Embryonic facial prominence (tissue), 1 donor: Measurements from ENCODE around the gene DBNDD2.

Experiments
- DNase-seq: peaks from one replicate; pipeline ENCODE4 v3.0.0-alpha.2; 2016; ENCODE audit errors: extremely low spot score

Gene DBNDD2

GRCh38 chr20:45415822-45416637 lies 7.9 kb downstream of the DBNDD2 start, which contains the start of gene PIGT:
TSS of gene PIGT (plus strand) at chr20:45416141. CDS start at chr20:45416157, 16 bp downstream.
- peak; percentile 69 for DNase-seq

- DNase-seq, result no peak
Observed at GRCh38 chr20:45416917-45417316, 8.8 kb downstream of the DBNDD2 start.

- DNase-seq, result no peak
Observed at GRCh38 chr20:45419188-45420091, 11.4 kb downstream of the DBNDD2 start.

GRCh38 chr20:45420125-45420524 lies 12.0 kb downstream of the DBNDD2 start:
- no peak for DNase-seq

- no peak for DNase-seq
Observed at GRCh38 chr20:45423700-45424099, 15.6 kb downstream of the DBNDD2 start.

GRCh38 chr20:45425561-45425960 lies 17.5 kb downstream of the DBNDD2 start:
- DNase-seq, result no peak

GRCh38 chr20:45426320-45427016 lies 18.4 kb downstream of the DBNDD2 start:
- DNase-seq, result no peak

- DNase-seq, result no peak
Observed at GRCh38 chr20:45427236-45428149, 19.4 kb downstream of the DBNDD2 start.

- no peak for DNase-seq
Observed at GRCh38 chr20:45429618-45430017, 21.5 kb downstream of the DBNDD2 start.

- no peak for DNase-seq
Observed at GRCh38 chr20:45432294-45432693, 24.2 kb downstream of the DBNDD2 start.

GRCh38 chr20:45433316-45433715 lies 25.2 kb downstream of the DBNDD2 start:
- no peak for DNase-seq

- no peak for DNase-seq
Observed at GRCh38 chr20:45433976-45434375, 25.9 kb downstream of the DBNDD2 start.

- peak; percentile 28 for DNase-seq
Observed at GRCh38 chr20:45436732-45437485, 28.8 kb downstream of the DBNDD2 start.

GRCh38 chr20:45440424-45440823 lies 32.3 kb downstream of the DBNDD2 start:
- no peak for DNase-seq

- DNase-seq, result no peak
Observed at GRCh38 chr20:45440891-45441685, 33.0 kb downstream of the DBNDD2 start.

GRCh38 chr20:45441746-45442145 lies 33.7 kb downstream of the DBNDD2 start:
- DNase-seq, result no peak

GRCh38 chr20:45444050-45444449 lies 36.0 kb downstream of the DBNDD2 start:
- no peak for DNase-seq

GRCh38 chr20:45445805-45446562 lies 37.9 kb downstream of the DBNDD2 start:
- DNase-seq, result no peak

- DNase-seq, result no peak
Observed at GRCh38 chr20:45448270-45448669, 40.2 kb downstream of the DBNDD2 start.
